Naive B cell (primary cell): ENCODE data around the gene ZNF689. TPM values are rescaled to one million over a fixed set of nuclear protein-coding genes. Genes with fewer than 3 reads are reported as not detected.

Experiments used
- ATAC-seq, 2 donors: fragments of 150-1000 bp; cut with Tn5 transposase; 2 replicates each; pipeline ENCODE4 v1.10.0; 2021; ENCODE audit warnings: low read depth in 2 of 2, mild to moderate bottlenecking in 2 of 2, moderate library complexity in 2 of 2
- DNase-seq: peaks from one replicate; pipeline ENCODE4 v3.0.0; 2022
- H3K27ac Mint-ChIP-seq, 6 donors: one replicate each; pipeline ENCODE4 v1.8.0; 2020 to 2022; ENCODE audit warnings: mild to moderate bottlenecking in 6 of 6, mixed read lengths in 6 of 6, moderate library complexity in 5 of 6, inconsistent platforms in 2 of 6
- H3K27me3 Mint-ChIP-seq, 3 donors: one replicate each; pipeline ENCODE4 v1.8.0; 2021 to 2022; ENCODE audit warnings: mixed read lengths in 3 of 3, mild to moderate bottlenecking in 1 of 3
- H3K36me3 Mint-ChIP-seq, 2 donors: one replicate each; pipeline ENCODE4 v1.8.0; 2020 to 2022; ENCODE audit warnings: mixed read lengths in 2 of 2, inconsistent platforms in 1 of 2, mild to moderate bottlenecking in 1 of 2
- H3K4me1 Mint-ChIP-seq, 3 donors: one replicate each; pipeline ENCODE4 v1.8.0; 2020 to 2022; ENCODE audit warnings: mixed read lengths in 3 of 3, inconsistent platforms in 1 of 3, mild to moderate bottlenecking in 1 of 3, moderate library complexity in 1 of 3
- H3K4me3 Mint-ChIP-seq, 8 donors: one replicate each; pipeline ENCODE4 v1.8.0; 2020 to 2022; ENCODE audit warnings: mild to moderate bottlenecking in 8 of 8, mixed read lengths in 8 of 8, moderate library complexity in 8 of 8, inconsistent platforms in 2 of 8
- H3K9me3 Mint-ChIP-seq, 7 donors: one replicate each; pipeline ENCODE4 v1.8.0; 2020 to 2022; ENCODE audit warnings: mixed read lengths in 7 of 7, mild to moderate bottlenecking in 5 of 7, inconsistent platforms in 2 of 7, moderate library complexity in 1 of 7
- polyA plus RNA-seq, 6 donors: library from polyadenylated mRNA; unstranded; fragments of 300-500 nt; fragmentation: Illumina TruSeq; gene quantifications; one replicate each; pipeline ENCODE4 v1.2.3, GENCODE V29; 2021; ENCODE audit warnings: low read depth in 6 of 6

The ZNF689 gene
- polyA plus RNA-seq, 6 donors from 2014 or later, result 6.1 to 12.8 (median 10.5) TPM

GRCh38 chr16:30559690-30560089 is 50.5 kb downstream of the ZNF689 start:
- Mint-ChIP-seq H3K36me3 (no peaks in the 10 kb centered on the region), H3K4me3 (peak overlapping the region; percentile 18 to 88 (median 81)), H3K27me3 (peaks cover 0 to 7% (median 0%) of the 10 kb centered on the region in 3 donors), H3K27ac (peak overlapping the region in 2 of 6 donors; percentile 71 to 90), H3K4me1 (peaks cover 28 to 44% (median 38%) of the 10 kb centered on the region in 3 donors), H3K9me3 (peaks cover 0 to 2% (median 0%) of the 10 kb centered on the region in 7 donors)
- ATAC-seq, result no peak
- no peak for DNase-seq

- peak overlapping the region; percentile 84 to 93 (median 88) for H3K4me3 Mint-ChIP-seq
- DNase-seq (no peak), ATAC-seq (no peak)
- peaks cover 28 to 51% (median 44%) of the 10 kb centered on the region in 3 donors for H3K4me1 Mint-ChIP-seq
- H3K27ac Mint-ChIP-seq, result peak overlapping the region; percentile 88 to 96 (median 92)
- H3K36me3 Mint-ChIP-seq, result no peaks in the 10 kb centered on the region
- peaks cover 0 to 2% (median 0%) of the 10 kb centered on the region in 7 donors for H3K9me3 Mint-ChIP-seq
- peaks cover 0 to 7% (median 0%) of the 10 kb centered on the region in 3 donors for H3K27me3 Mint-ChIP-seq
Measured at GRCh38 chr16:30558789-30559377, 51.3 kb downstream of the ZNF689 start.

- ATAC-seq (peak; percentile 86 to 90), DNase-seq (peak; percentile 92)
- Mint-ChIP-seq H3K27ac (peak within 1 kb of the TSS; percentile 88 to 96 (median 92)), H3K27me3 (peaks cover 0 to 7% (median 0%) of the 10 kb centered on the region in 3 donors), H3K4me1 (peaks cover 28 to 58% (median 52%) of the 10 kb centered on the region in 3 donors), H3K4me3 (peak within 1 kb of the TSS; percentile 84 to 93 (median 88)), H3K36me3 (no peaks in the 10 kb centered on the region), H3K9me3 (peaks cover 0 to 2% (median 0%) of the 10 kb centered on the region in 7 donors)
Measured at GRCh38 chr16:30557957-30558788, 52.0 kb downstream of the ZNF689 start, which contains the start of gene ZNF764. ZNF764 (minus strand) TSS chr16:30558374; CDS start chr16:30558182, 192 bp downstream.

GRCh38 chr16:30557707-30557956 is 52.6 kb downstream of the ZNF689 start:
- Mint-ChIP-seq H3K9me3 (peaks cover 0 to 2% (median 0%) of the 10 kb centered on the region in 7 donors), H3K27ac (peak overlapping the region; percentile 38 to 96 (median 83)), H3K4me3 (peak overlapping the region; percentile 84 to 93 (median 88)), H3K27me3 (peaks cover 0 to 7% (median 0%) of the 10 kb centered on the region in 3 donors), H3K4me1 (peaks cover 29 to 63% (median 52%) of the 10 kb centered on the region in 3 donors), H3K36me3 (no peaks in the 10 kb centered on the region)
- DNase-seq (no peak), ATAC-seq (no peak)

- H3K27me3 Mint-ChIP-seq, result peaks cover 0 to under 1% (median 0%) of the 10 kb centered on the region in 3 donors
- ATAC-seq (no peak), DNase-seq (no peak)
- H3K4me1 Mint-ChIP-seq, result peaks cover 27 to 59% (median 45%) of the 10 kb centered on the region in 3 donors
- H3K36me3 Mint-ChIP-seq, result no peaks in the 10 kb centered on the region
- H3K27ac Mint-ChIP-seq, result peak overlapping the region in 3 of 6 donors; percentile 78 to 90 (median 89)
- peak overlapping the region; percentile 29 to 93 (median 72) for H3K4me3 Mint-ChIP-seq
- peaks cover 0 to 2% (median 0%) of the 10 kb centered on the region in 7 donors for H3K9me3 Mint-ChIP-seq
Measured at GRCh38 chr16:30556125-30556473, 54.1 kb downstream of the ZNF689 start.

- Mint-ChIP-seq H3K27me3 (no peaks in the 10 kb centered on the region), H3K9me3 (peaks cover 0 to 2% (median 0%) of the 10 kb centered on the region in 7 donors), H3K27ac (peak overlapping the region in 1 of 6 donors; percentile 90), H3K36me3 (no peaks in the 10 kb centered on the region), H3K4me3 (peak overlapping the region in 6 of 8 donors; percentile 5 to 88 (median 70)), H3K4me1 (peaks cover 25 to 55% (median 41%) of the 10 kb centered on the region in 3 donors)
- ATAC-seq (no peak), DNase-seq (no peak)
Measured at GRCh38 chr16:30555315-30556124, 54.7 kb downstream of the ZNF689 start.

GRCh38 chr16:30554557-30555314 is 55.5 kb downstream of the ZNF689 start:
- H3K27me3 Mint-ChIP-seq, result no peaks in the 10 kb centered on the region
- H3K36me3 Mint-ChIP-seq, result no peaks in the 10 kb centered on the region

GRCh38 chr16:30553393-30553899 is 56.7 kb downstream of the ZNF689 start:
- ATAC-seq, result no peak
- Mint-ChIP-seq H3K27me3 (no peaks in the 10 kb centered on the region), H3K4me1 (peaks cover 13 to 45% (median 29%) of the 10 kb centered on the region in 3 donors), H3K9me3 (no peaks in the 10 kb centered on the region), H3K36me3 (no peaks in the 10 kb centered on the region), H3K4me3 (peak overlapping the region in 2 of 8 donors; percentile 33 to 75), H3K27ac (peak overlapping the region in 2 of 6 donors; percentile 26 to 63)
- no peak for DNase-seq

More at GRCh38 chr16:30554557-30555314, 55.5 kb downstream of the ZNF689 start:
- Mint-ChIP-seq H3K27ac (peak overlapping the region in 1 of 6 donors; percentile 34), H3K4me1 (peaks cover 25 to 55% (median 41%) of the 10 kb centered on the region in 3 donors), H3K9me3 (peaks cover 0 to 2% (median 0%) of the 10 kb centered on the region in 7 donors), H3K4me3 (peak overlapping the region in 2 of 8 donors; percentile 41 to 75)
- DNase-seq (no peak), ATAC-seq (no peak)

- Mint-ChIP-seq H3K36me3 (no peaks in the 10 kb centered on the region), H3K4me1 (peaks cover 15 to 46% (median 25%) of the 10 kb centered on the region in 3 donors), H3K27me3 (no peaks in the 10 kb centered on the region), H3K9me3 (no peaks in the 10 kb centered on the region), H3K4me3 (peak overlapping the region in 2 of 8 donors; percentile 33 to 75), H3K27ac (peak overlapping the region in 4 of 6 donors; percentile 19 to 91 (median 49))
- ATAC-seq, result no peak
- DNase-seq, result no peak
Measured at GRCh38 chr16:30552956-30553355, 57.2 kb downstream of the ZNF689 start.

Other genes with a start within 250 kb of the ZNF689 start
- gene TBC1D10B, start 239.9 kb downstream of the ZNF689 start, polyA plus RNA-seq, result 10 to 100 TPM in 3 of 6 donors, 1 to 10 TPM in 3; 6.2 to 16.9 (median 9.7) TPM
- gene MYL11, start 235.6 kb downstream of the ZNF689 start, polyA plus RNA-seq, result not detected
- 100 to 1,000 TPM; 102 to 145 (median 112) TPM for gene SEPTIN1, start 227.8 kb downstream of the ZNF689 start, polyA plus RNA-seq
- 1 to 10 TPM; 3.4 to 9.9 (median 7.0) TPM for gene ZNF48, start 215.0 kb downstream of the ZNF689 start, polyA plus RNA-seq
- gene ZNF771, start 202.8 kb downstream of the ZNF689 start, polyA plus RNA-seq, result 1 to 10 TPM in 5 of 6 donors, not detected in 1; 1.7 to 5.0 (median 2.3) TPM
- gene DCTPP1, start 180.4 kb downstream of the ZNF689 start, polyA plus RNA-seq, result 100 to 1,000 TPM; 101 to 145 (median 123) TPM
- 10 to 100 TPM; 45.7 to 86.2 (median 73.6) TPM for gene SEPHS2, start 164.5 kb downstream of the ZNF689 start, polyA plus RNA-seq
- 10 to 100 TPM; 21.3 to 36.8 (median 25.6) TPM for gene ITGAL, start 137.6 kb downstream of the ZNF689 start, polyA plus RNA-seq
- 10 to 100 TPM in 1 of 6 donors, 1 to 10 TPM in 4, under 1 TPM in 1; 0.40 to 10.1 (median 6.3) TPM for gene ZNF768, start 83.8 kb downstream of the ZNF689 start, polyA plus RNA-seq
- 10 to 100 TPM; 12.0 to 18.3 (median 15.1) TPM for gene ZNF747, start 75.5 kb downstream of the ZNF689 start, polyA plus RNA-seq
- gene ZNF764, start 52.0 kb downstream of the ZNF689 start, polyA plus RNA-seq, result 1 to 10 TPM in 5 of 6 donors, not detected in 1; 2.3 to 6.8 (median 4.7) TPM
- 10 to 100 TPM; 28.0 to 41.5 (median 36.1) TPM for gene ZNF688, start 38.7 kb downstream of the ZNF689 start, polyA plus RNA-seq
- gene ZNF785, start 24.7 kb downstream of the ZNF689 start, polyA plus RNA-seq, result 1 to 10 TPM; 1.4 to 4.4 (median 2.9) TPM
- gene PRR14, start 40.6 kb upstream of the ZNF689 start, polyA plus RNA-seq, result 10 to 100 TPM; 11.6 to 40.9 (median 17.8) TPM
- gene FBRS, start 48.0 kb upstream of the ZNF689 start, polyA plus RNA-seq, result 1 to 10 TPM in 5 of 6 donors, under 1 TPM in 1; 0.88 to 9.0 (median 4.2) TPM
- 10 to 100 TPM in 5 of 6 donors, not detected in 1; 11.9 to 41.5 (median 14.8) TPM for gene SRCAP, start 88.8 kb upstream of the ZNF689 start, polyA plus RNA-seq
- gene PHKG2, start 138.0 kb upstream of the ZNF689 start, polyA plus RNA-seq, result 10 to 100 TPM; 24.7 to 43.9 (median 29.8) TPM
- under 1 TPM; 0.16 to 0.88 (median 0.62) TPM for gene CFAP119, start 151.7 kb upstream of the ZNF689 start, polyA plus RNA-seq
- 10 to 100 TPM; 15.0 to 51.6 (median 28.8) TPM for gene RNF40, start 151.9 kb upstream of the ZNF689 start, polyA plus RNA-seq
- gene ZNF629, start 176.8 kb upstream of the ZNF689 start, polyA plus RNA-seq, result 1 to 10 TPM in 1 of 6 donors, under 1 TPM in 4, not detected in 1; 0.23 to 1.4 (median 0.45) TPM